ENCODE results near the gene TMED9. TPM values are rescaled to one million over a fixed set of nuclear protein-coding genes. Genes with fewer than 3 reads are reported as not detected.
"Not testable (repeated sequence)": the region's sequence is repeated elsewhere in the genome, so short reads cannot be mapped to it uniquely, and the experiment has no call there.

The TMED9 gene
- total and polyA plus RNA-seq, 4 donors, result 110 to 137 (median 122) TPM

GRCh38 chr5:177552839-177553455, 39.1 kb upstream of the TMED9 start:
- DNase-seq (no peak), ATAC-seq (ENCODE audit: low FRiP score) (peak; percentile 23)
- no peaks in the 10 kb centered on the region for H3K9me3 ChIP-seq (ENCODE audit: control insufficient read depth, low read length)
- no peak overlapping the region for H3K27ac ChIP-seq (ENCODE audit: low read depth in 1 of 2, low read length in 2 of 2)
- H3K4me3 ChIP-seq (ENCODE audit: low read length in 2 of 2), result peak overlapping the region; percentile 67
- no peaks in the 10 kb centered on the region for H3K27me3 ChIP-seq (ENCODE audit: control insufficient read depth in 1 of 2, insufficient read depth in 2 of 2, low read length in 1 of 2)
- no peaks in the 10 kb centered on the region for H3K36me3 ChIP-seq (ENCODE audit: control insufficient read depth in 1 of 2, insufficient read depth in 2 of 2, low read length in 1 of 2)
- H3K4me1 ChIP-seq (ENCODE audit: control insufficient read depth in 1 of 2, insufficient read depth in 2 of 2, low read length in 2 of 2), result no peaks in the 10 kb centered on the region
- intact Hi-C loops (cut with DNase I), result loop anchor here in 1 of 2 donors (5.0 kb wide), 1 partner anchor 39 kb away; the partner anchor contains the start of gene TMED9
- WGBS, 2 donors, result 25 to 29% methylated on average over 16 of the region's 16 CpGs

DNA sequence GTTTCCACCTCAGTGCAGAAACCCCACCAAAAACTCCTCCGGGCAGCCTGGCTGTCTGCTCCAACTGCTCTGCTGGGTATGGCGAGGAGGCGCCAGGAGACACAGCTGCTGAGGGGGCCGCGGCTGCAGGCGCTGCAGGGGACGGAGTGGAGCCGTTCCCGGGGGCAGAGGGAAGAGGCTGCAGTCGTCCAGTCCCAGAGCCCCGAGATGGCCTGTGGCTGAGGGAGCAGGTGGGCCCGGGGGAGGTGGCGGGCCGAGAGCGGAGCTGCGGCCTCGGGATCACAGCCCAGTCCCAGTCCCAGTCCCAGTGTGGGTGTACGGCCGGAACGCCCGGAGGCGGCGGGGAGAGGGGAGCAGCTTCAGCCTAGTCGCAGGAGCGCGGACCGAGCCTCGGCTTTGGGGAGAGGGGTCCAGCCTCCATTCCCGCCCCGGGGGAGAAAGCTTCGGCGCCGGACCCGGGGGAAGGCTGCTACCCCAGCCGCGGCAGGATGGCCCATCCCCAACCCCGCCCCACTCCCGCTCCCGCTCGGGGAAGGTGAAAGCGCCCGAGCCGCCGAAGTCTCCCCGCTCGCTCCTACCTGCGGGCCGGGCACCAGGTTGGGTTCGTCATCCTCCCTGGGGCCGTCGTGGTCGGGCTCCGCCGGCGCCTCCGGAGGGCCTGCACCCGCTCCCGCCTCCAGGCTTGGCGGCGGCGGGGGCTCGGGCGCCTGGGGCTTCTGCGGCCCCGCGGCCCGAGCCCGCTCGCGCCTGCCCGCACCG, 38.2 kb upstream of the TMED9 start:
- no peaks in the 10 kb centered on the region for H3K4me1 ChIP-seq (ENCODE audit: control insufficient read depth in 1 of 2, insufficient read depth in 2 of 2, low read length in 2 of 2)
- H3K4me3 ChIP-seq (ENCODE audit: low read length in 2 of 2), result peak overlapping the region; percentile 67
- peak overlapping the region in 1 of 2 donors; percentile 4 for H3K27ac ChIP-seq (ENCODE audit: low read depth in 1 of 2, low read length in 2 of 2)
- ATAC-seq (ENCODE audit: low FRiP score) (peak; percentile 66), DNase-seq (peak; percentile 63 to 88)
- intact Hi-C loops (cut with DNase I), result loop anchor here in 1 of 2 donors (5.0 kb wide), 1 partner anchor 38 kb away; the partner anchor contains the start of gene TMED9
- no peaks in the 10 kb centered on the region for H3K9me3 ChIP-seq (ENCODE audit: control insufficient read depth, low read length)
- H3K36me3 ChIP-seq (ENCODE audit: control insufficient read depth in 1 of 2, insufficient read depth in 2 of 2, low read length in 1 of 2), result no peaks in the 10 kb centered on the region
- WGBS, 2 donors, result 0% methylated on average over 37 to 72 of the region's 72 CpGs
- no peaks in the 10 kb centered on the region for H3K27me3 ChIP-seq (ENCODE audit: control insufficient read depth in 1 of 2, insufficient read depth in 2 of 2, low read length in 1 of 2)

DNA sequence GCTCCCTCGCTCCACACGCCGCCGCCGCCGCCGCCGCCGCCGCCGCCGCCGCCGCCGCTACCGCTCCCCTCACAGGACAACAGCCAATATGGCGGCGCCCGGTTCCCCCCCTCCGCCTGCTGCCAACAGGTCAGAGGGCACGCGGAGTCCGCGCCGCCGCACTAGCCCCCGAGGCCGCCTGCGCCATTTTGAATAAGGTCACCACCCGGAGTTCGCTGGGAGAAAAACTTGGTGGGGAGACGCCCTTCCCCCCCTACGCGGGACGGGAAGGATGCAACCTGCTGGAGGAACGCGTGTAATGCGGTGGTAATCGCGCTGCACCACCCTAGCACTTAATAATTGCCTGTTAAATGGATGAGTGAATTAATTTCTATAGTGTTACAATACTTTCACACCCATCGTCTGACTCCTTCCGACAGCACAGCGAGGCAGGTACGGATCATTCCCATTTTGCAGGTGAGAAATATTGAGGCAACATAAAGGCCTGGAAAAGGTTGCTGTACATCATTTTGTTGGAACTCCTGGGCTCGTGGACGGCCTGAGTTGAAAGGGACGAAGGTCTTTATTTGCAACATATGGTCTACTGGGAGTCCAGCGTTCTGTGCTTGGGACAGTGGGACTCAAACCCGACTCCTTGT, 37.4 kb upstream of the TMED9 start, which contains the start of gene FAM193B:
TSS of gene FAM193B (minus strand) at position 90 of the 638 bp plus-strand sequence. CDS start 105 bp downstream, outside the sequence.
- DNase-seq, result peak; percentile 96 to 98
- 6 to 8% methylated on average over 38 to 49 of the region's 49 CpGs for WGBS, 2 donors
- peak; percentile 96 for ATAC-seq (ENCODE audit: low FRiP score)
- Histone ChIP-seq H3K27me3 (ENCODE audit: control insufficient read depth in 1 of 2, insufficient read depth in 2 of 2, low read length in 1 of 2) (no peaks in the 10 kb centered on the region), H3K4me1 (ENCODE audit: control insufficient read depth in 1 of 2, insufficient read depth in 2 of 2, low read length in 2 of 2) (no peaks in the 10 kb centered on the region), H3K9me3 (ENCODE audit: control insufficient read depth, low read length) (no peaks in the 10 kb centered on the region), H3K36me3 (ENCODE audit: control insufficient read depth in 1 of 2, insufficient read depth in 2 of 2, low read length in 1 of 2) (no peaks in the 10 kb centered on the region), H3K4me3 (ENCODE audit: low read length in 2 of 2) (peak within 1 kb of the TSS; percentile 67), H3K27ac (ENCODE audit: low read depth in 1 of 2, low read length in 2 of 2) (peak within 1 kb of the TSS in 1 of 2 donors; percentile 4)
- intact Hi-C loops (cut with DNase I), result loop anchor here in 1 of 2 donors (5.0 kb wide), 1 partner anchor 38 kb away; the partner anchor contains the start of gene TMED9

DNA sequence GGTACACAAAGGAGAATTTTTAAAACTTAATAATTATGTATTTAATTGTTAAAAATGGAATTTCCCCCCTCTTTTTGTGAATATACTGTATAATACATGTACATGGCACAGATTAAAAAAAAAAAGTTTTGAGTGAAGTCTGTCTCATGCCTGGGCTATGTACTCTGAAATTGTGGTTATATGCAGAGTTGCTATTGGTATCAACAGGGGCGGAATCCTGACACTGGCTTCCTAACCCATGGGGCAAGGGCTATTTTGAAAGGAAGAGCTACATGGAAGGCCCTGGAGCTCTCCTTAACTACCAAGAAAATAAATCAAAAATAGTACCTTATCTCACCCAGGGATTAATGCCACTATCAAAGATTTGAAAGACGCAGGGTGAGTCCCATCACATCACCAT, 36.8 kb upstream of the TMED9 start:
- intact Hi-C loops (cut with DNase I), result no loop called here
- no peaks in the 10 kb centered on the region for H3K9me3 ChIP-seq (ENCODE audit: control insufficient read depth, low read length)
- H3K27me3 ChIP-seq (ENCODE audit: control insufficient read depth in 1 of 2, insufficient read depth in 2 of 2, low read length in 1 of 2), result no peaks in the 10 kb centered on the region
- no peak overlapping the region for H3K4me3 ChIP-seq (ENCODE audit: low read length in 2 of 2)
- H3K36me3 ChIP-seq (ENCODE audit: control insufficient read depth in 1 of 2, insufficient read depth in 2 of 2, low read length in 1 of 2), result no peaks in the 10 kb centered on the region
- ATAC-seq (ENCODE audit: low FRiP score) (no peak), DNase-seq (no peak)
- 61 to 72% methylated on average over 2 of the region's 2 CpGs for WGBS, 2 donors
- no peaks in the 10 kb centered on the region for H3K4me1 ChIP-seq (ENCODE audit: control insufficient read depth in 1 of 2, insufficient read depth in 2 of 2, low read length in 2 of 2)
- H3K27ac ChIP-seq (ENCODE audit: low read depth in 1 of 2, low read length in 2 of 2), result no peak overlapping the region

DNA sequence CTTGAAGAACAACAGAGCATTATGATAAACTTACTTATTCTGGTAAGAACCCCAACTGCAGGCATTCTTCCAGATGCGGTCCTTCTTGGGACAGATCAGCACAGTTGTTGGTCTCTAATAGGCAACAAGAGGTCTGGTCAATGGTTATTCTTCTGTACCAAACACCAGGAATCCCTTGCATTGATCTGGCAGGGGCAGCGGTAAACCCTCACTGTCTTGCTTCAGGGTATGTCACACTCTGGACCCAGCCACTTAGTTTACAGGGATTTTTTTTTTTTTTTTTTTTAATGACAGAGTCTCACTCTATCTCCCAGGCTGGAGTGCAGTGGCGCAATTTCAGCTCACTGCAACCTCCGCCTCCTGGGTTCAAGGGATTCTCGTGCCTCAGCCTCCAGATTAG, 36.3 kb upstream of the TMED9 start:
- H3K27me3 ChIP-seq (ENCODE audit: control insufficient read depth in 1 of 2, insufficient read depth in 2 of 2, low read length in 1 of 2), result no peaks in the 10 kb centered on the region
- WGBS, 2 donors, result 90 to 95% methylated on average over 5 of the region's 5 CpGs
- no peak for ATAC-seq (ENCODE audit: low FRiP score)
- no peak for DNase-seq
- no peaks in the 10 kb centered on the region for H3K9me3 ChIP-seq (ENCODE audit: control insufficient read depth, low read length)
- no peaks in the 10 kb centered on the region for H3K4me1 ChIP-seq (ENCODE audit: control insufficient read depth in 1 of 2, insufficient read depth in 2 of 2, low read length in 2 of 2)
- intact Hi-C loops (cut with DNase I), result no loop called here
- no peak overlapping the region for H3K27ac ChIP-seq (ENCODE audit: low read depth in 1 of 2, low read length in 2 of 2)
- H3K36me3 ChIP-seq (ENCODE audit: control insufficient read depth in 1 of 2, insufficient read depth in 2 of 2, low read length in 1 of 2), result no peaks in the 10 kb centered on the region
- H3K4me3 ChIP-seq (ENCODE audit: low read length in 2 of 2), result no peak overlapping the region

DNA sequence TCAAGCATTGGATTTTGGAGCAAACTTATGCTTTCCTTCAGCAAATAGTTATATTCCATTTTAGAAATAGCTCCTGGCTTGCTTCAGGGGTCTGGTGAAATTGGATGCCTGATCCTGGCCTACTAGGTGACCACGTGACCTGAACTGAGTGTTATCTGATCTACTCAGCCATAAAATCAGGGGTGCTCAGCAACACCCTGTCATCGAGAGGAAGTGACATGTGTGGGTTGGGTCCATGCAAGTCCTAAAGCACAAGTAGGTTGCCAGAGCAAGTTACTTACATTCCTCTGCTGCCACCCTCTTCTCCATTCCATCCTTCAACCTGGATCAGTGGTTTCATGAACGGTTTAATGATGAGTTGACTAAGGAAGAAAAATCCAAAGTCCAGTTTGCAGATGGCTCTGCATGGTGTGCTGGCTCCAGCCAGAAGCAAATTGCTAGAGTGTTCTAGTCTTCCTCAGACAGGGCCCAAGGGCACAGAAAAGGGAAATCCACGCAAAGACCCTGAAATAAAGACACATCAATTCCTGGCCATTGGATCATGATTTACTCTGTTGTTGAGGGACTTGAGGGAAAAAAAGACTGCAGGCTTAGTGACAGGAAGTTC, 34.9 kb upstream of the TMED9 start:
- no peak overlapping the region for H3K4me3 ChIP-seq (ENCODE audit: low read length in 2 of 2)
- intact Hi-C loops (cut with DNase I), result no loop called here
- no peaks in the 10 kb centered on the region for H3K27me3 ChIP-seq (ENCODE audit: control insufficient read depth in 1 of 2, insufficient read depth in 2 of 2, low read length in 1 of 2)
- ATAC-seq (ENCODE audit: low FRiP score), result no peak
- H3K4me1 ChIP-seq (ENCODE audit: control insufficient read depth in 1 of 2, insufficient read depth in 2 of 2, low read length in 2 of 2), result no peaks in the 10 kb centered on the region
- no peaks in the 10 kb centered on the region for H3K36me3 ChIP-seq (ENCODE audit: control insufficient read depth in 1 of 2, insufficient read depth in 2 of 2, low read length in 1 of 2)
- WGBS, 2 donors, result 65 to 68% methylated on average over 4 of the region's 4 CpGs
- no peak for DNase-seq
- no peak overlapping the region for H3K27ac ChIP-seq (ENCODE audit: low read depth in 1 of 2, low read length in 2 of 2)
- H3K9me3 ChIP-seq (ENCODE audit: control insufficient read depth, low read length), result no peaks in the 10 kb centered on the region

GRCh38 chr5:177557796-177558195, 34.2 kb upstream of the TMED9 start:
- H3K36me3 ChIP-seq (ENCODE audit: control insufficient read depth in 1 of 2, insufficient read depth in 2 of 2, low read length in 1 of 2), result no peaks in the 10 kb centered on the region
- H3K27me3 ChIP-seq (ENCODE audit: control insufficient read depth in 1 of 2, insufficient read depth in 2 of 2, low read length in 1 of 2), result no peaks in the 10 kb centered on the region
- H3K27ac ChIP-seq (ENCODE audit: low read depth in 1 of 2, low read length in 2 of 2), result no peak overlapping the region
- 88% methylated on average over 5 of the region's 5 CpGs for WGBS, 2 donors
- DNase-seq (no peak), ATAC-seq (ENCODE audit: low FRiP score) (no peak)
- intact Hi-C loops (cut with DNase I), result no loop called here
- H3K4me3 ChIP-seq (ENCODE audit: low read length in 2 of 2), result no peak overlapping the region
- H3K9me3 ChIP-seq (ENCODE audit: control insufficient read depth, low read length), result no peaks in the 10 kb centered on the region
- no peaks in the 10 kb centered on the region for H3K4me1 ChIP-seq (ENCODE audit: control insufficient read depth in 1 of 2, insufficient read depth in 2 of 2, low read length in 2 of 2)

DNA sequence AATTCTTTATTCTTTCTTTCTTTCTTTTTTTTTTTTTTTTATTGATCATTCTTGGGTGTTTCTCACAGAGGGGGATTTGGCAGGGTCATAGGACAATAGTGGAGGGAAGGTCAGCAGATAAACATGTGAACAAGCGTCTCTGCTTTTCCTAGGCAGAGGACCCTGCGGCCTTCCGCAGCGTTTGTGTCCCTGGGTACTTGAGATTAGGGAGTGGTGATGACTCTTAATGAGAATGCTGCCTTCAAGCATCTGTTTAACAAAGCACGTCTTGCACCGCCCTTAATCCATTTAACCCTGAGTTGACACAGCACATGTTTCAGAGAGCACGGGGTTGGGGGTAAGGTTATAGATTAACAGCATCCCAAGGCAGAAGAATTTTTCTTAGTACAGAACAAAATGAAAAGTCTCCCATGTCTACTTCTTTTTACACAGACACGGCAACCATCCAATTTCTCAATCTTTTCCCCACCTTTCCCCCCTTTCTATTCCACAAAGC, 32.5 kb upstream of the TMED9 start:
- H3K9me3 ChIP-seq (ENCODE audit: control insufficient read depth, low read length); H3K4me1 ChIP-seq (ENCODE audit: control insufficient read depth in 1 of 2, insufficient read depth in 2 of 2, low read length in 2 of 2); H3K27me3 ChIP-seq (ENCODE audit: control insufficient read depth in 1 of 2, insufficient read depth in 2 of 2, low read length in 1 of 2); intact Hi-C loops (cut with DNase I); ATAC-seq (ENCODE audit: low FRiP score); DNase-seq; H3K36me3 ChIP-seq (ENCODE audit: control insufficient read depth in 1 of 2, insufficient read depth in 2 of 2, low read length in 1 of 2); H3K27ac ChIP-seq (ENCODE audit: low read depth in 1 of 2, low read length in 2 of 2); H3K4me3 ChIP-seq (ENCODE audit: low read length in 2 of 2): not testable (repeated sequence)
- 65 to 73% methylated on average over 8 of the region's 8 CpGs for WGBS, 2 donors

All from aorta (tissue), 5 donors.